ENCODE results near the gene MTHFSD.

DNA sequence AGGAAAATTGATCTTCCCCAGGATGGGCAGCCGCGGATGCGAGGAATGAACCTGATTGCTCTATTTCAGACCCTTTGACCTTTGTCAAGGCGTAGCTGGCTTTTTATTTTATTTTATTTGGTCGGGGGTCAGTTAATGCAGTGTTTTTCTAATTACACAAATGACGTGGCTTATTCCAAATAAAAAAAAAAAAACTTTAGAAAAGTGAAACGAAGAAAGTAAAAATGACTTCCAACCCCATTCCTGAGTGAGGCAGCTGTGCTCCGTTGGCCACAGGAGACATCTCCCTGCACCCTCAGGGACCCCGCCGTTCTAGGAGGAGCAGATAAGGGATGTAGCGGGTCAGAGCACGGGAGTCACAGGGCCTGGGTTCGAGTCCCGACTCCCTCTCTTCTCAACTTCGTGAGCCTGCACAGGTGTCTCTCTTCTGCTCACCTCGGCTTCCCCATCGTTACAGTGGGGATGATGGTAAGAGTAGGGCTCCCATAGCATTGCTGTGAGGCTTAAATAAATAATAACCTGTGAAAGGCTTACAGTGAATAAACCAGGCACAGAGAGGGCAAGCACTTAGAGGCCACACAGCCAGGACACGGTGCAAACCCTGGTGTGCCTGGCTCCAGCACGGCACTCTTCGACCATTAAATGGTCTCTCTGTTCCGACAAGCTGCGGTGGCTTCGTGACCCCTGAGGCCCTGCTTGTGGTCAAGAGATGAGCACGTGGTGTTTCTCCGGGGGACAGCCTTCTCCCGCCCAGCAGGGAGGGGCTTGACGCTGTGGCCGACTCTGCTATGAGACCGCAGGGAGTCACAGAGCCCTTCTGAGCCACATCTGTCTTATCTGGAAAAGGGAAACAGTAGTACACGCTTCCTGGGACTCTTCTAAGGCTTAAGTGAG is 34.5 kb downstream of the MTHFSD start:
- TF ChIP-seq MAFK (IDR thresholded peaks at IDR 0.05; ENCODE audit: low read depth, low read length) (no peak), BRCA1 (IDR thresholded peaks at IDR 0.05; ENCODE audit: low read depth, low read length) (no peak), RAD21 (IDR thresholded peaks at IDR 0.05 in 1 of 2, conservative IDR thresholded peaks at IDR 0.05 in 1 of 2; ENCODE audit: low read depth in 2 of 2, low read length in 2 of 2) (no peak), CHD1 (IDR thresholded peaks at IDR 0.05; ENCODE audit: low read depth, low read length) (no peak), JUN (IDR thresholded peaks at IDR 0.05; ENCODE audit: low read depth, low read length) (no peak), SP1 (IDR thresholded peaks at IDR 0.05; ENCODE audit: low read depth, low read length) (no peak), POLR2A (IDR thresholded peaks at IDR 0.05; ENCODE audit: control extremely low read depth in 1 of 2, low read depth in 2 of 2, low read length in 2 of 2) (no peak), SIN3A (conservative IDR thresholded peaks at IDR 0.05 in 1 of 2, IDR thresholded peaks at IDR 0.05 in 1 of 2; ENCODE audit: low read depth in 1 of 2, low read length in 2 of 2) (no peak)
- TF ChIP-seq, protein P1, sequence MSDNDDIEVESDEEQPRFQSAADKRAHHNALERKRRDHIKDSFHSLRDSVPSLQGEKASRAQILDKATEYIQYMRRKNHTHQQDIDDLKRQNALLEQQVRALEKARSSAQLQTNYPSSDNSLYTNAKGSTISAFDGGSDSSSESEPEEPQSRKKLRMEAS (IDR thresholded peaks at IDR 0.05): no peak
- TF ChIP-seq, protein P2, sequence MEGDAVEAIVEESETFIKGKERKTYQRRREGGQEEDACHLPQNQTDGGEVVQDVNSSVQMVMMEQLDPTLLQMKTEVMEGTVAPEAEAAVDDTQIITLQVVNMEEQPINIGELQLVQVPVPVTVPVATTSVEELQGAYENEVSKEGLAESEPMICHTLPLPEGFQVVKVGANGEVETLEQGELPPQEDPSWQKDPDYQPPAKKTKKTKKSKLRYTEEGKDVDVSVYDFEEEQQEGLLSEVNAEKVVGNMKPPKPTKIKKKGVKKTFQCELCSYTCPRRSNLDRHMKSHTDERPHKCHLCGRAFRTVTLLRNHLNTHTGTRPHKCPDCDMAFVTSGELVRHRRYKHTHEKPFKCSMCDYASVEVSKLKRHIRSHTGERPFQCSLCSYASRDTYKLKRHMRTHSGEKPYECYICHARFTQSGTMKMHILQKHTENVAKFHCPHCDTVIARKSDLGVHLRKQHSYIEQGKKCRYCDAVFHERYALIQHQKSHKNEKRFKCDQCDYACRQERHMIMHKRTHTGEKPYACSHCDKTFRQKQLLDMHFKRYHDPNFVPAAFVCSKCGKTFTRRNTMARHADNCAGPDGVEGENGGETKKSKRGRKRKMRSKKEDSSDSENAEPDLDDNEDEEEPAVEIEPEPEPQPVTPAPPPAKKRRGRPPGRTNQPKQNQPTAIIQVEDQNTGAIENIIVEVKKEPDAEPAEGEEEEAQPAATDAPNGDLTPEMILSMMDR (IDR thresholded peaks at IDR 0.05; ENCODE audit: control extremely low read depth in 1 of 3, insufficient read depth in 1 of 3, low read depth in 1 of 3, low read length in 3 of 3): no peak
- TF ChIP-seq, protein P3, sequence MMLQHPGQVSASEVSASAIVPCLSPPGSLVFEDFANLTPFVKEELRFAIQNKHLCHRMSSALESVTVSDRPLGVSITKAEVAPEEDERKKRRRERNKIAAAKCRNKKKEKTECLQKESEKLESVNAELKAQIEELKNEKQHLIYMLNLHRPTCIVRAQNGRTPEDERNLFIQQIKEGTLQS (IDR thresholded peaks at IDR 0.05; ENCODE audit: insufficient read depth, low read depth, low read length): no peak

Data from H1 (cell line).